ENCODE data around the gene GRPEL2.
"Not testable (repeated sequence)": the region's sequence is repeated elsewhere in the genome, so short reads cannot be mapped to it uniquely, and the experiment has no call there.

Gene GRPEL2

DNA sequence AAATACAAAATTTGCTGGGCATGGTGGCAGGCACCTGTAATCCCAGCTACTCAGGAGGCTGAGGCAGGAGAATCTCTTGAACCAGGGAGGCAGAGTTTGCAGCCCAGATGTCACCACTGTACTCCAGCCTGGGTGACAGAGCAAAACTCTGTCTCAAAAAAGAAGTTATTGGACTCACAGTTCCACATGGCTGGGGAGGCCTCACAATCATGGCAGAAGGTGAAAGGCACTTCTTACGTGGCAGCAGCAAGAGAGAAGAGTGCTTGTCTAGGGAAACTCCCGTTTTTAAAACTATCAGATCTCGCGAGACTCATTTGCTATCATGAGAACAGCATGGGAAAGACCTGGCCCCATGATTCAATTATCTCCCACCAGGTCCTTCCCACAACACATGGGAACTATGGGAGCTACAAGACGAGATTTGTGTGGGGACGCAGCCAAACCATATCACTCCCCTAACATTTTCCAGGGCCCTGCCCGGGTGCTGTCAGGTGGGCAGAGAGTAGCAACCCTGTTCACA lies 53.5 kb downstream of the GRPEL2 start:
- DNase-seq (ENCODE audit: low read depth in 2 of 2): not testable (repeated sequence)

DNA sequence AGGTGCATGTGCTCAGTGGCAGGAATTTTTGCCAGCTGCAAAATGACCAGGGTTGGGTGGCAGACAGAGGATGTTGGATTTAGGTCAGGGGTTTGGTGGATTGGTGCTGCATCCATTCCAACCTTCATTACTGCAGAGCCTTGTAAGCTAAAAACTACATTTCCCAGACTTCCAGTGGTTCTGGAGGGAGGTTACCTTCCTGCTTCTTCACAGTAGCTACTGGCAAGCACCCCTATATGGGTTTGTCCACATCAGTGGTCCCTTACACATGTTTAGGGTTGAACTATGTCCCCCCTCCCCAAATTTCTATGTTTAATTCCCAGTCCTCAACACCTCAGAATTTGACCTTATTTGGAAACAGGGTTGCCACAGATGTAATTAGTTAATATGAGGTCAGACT lies 54.5 kb downstream of the GRPEL2 start:
- no peak for DNase-seq (ENCODE audit: low read depth in 2 of 2)

DNA sequence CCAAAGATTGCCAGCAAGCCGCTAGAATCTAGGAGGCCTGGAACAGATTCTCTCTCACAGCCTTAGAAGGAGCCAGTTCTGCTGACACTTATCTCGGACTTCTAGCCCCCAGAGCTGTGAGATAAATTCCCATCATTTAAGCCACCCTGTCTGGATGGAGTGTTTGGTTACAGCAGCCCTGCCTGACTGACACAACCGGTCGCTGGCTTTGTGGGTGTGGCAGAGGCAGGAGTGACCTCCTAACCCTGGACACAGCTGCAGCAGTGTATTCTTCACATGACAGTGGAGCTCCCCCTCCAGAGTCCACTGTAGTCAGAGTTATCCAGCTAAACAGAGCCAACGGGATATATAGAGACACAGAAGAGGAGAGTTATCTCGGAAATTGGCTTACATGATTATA lies 55.0 kb downstream of the GRPEL2 start:
- no peak for DNase-seq (ENCODE audit: low read depth in 2 of 2)

DNA sequence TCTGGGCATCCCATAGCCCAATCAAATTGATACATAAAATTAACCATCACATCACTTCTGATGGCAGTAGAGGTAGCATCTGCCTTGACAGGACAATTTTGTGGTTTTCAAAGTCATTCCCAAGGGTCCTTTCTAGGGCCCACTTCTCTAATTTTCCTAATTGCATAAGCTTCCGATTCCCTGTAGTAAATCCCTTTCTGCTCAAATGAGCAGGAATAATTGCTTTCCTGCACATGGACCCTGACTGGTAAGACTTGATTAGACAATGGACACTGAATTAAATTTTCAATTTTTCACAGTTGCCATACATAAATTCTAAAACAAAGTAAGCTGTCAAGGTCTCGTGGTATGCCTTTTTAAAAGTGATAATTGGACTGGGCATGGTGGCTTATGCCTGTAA lies 55.8 kb downstream of the GRPEL2 start:
- DNase-seq (ENCODE audit: low read depth in 2 of 2): no peak

DNA sequence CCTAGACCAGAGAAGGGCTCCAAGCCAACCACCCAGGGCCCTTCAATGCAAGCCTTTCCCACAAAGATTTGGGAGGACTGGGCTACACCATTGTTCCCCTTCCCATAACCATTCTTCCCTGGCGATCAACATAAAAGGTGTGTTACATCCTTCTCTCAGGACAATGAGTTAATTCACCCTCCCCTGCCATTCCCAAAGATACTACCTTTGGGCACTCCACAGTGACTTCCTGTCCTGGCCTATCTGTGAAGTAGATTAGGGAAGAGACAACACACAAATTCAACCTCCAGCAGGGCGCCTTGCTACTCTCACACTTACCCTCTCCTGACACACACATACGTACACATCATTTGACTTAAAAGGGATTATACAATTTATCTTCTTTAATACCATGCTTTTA lies 57.0 kb downstream of the GRPEL2 start:
- no peak for DNase-seq (ENCODE audit: low read depth in 2 of 2)
